NCI-H226 (cell line): ENCODE results near the gene NID1.
A peak's percentile ranks its signal among the peaks of the same experiment; 100 is the strongest.
"Not testable (repeated sequence)": the region's sequence is repeated elsewhere in the genome, so short reads cannot be mapped to it uniquely, and the experiment has no call there.

ENCODE experiments used
- DNase-seq: peaks from one replicate; pipeline ENCODE4 v3.0.0-alpha.2; 2015

NID1 gene

DNA sequence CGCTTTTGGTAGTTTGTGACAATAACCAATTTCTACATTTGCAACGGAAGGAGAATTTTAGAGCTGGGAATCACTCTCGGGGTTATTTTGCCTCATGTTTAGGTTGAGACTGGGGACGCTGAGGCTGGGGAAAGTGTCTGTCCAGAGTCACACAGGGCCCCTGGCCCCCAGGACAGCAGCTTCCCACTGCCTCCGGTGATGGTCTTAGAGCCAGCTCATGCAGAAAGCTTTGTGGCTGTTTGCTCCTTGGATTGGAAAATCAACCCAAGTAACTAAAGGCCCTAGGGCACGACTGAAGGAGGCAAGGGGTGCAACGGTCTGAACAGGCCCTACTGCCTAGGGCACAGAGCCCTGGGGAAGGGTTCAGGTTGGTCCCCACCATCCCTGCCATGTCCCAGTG, 72.0 kb downstream of the NID1 start:
- no peak for DNase-seq

DNA sequence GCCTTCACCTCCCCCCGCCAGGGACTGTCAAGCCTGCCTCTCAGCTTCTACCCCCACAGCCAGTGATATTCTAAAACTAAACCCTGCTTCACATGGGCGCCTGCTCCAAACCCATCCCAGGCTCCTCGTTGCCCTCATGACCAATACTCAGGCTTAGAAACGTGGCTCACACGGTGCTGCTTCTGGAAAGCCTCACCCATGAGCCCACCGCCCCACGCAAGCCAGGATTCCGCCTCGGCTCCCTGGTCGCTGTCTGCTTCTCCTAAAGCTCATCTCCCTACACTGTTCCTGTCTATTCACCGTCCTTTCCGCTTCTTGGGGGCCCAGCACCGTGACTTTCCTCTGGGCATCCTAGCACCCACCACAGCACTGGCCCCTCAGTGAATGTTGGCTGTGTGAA, 72.5 kb downstream of the NID1 start:
- DNase-seq, result no peak

DNA sequence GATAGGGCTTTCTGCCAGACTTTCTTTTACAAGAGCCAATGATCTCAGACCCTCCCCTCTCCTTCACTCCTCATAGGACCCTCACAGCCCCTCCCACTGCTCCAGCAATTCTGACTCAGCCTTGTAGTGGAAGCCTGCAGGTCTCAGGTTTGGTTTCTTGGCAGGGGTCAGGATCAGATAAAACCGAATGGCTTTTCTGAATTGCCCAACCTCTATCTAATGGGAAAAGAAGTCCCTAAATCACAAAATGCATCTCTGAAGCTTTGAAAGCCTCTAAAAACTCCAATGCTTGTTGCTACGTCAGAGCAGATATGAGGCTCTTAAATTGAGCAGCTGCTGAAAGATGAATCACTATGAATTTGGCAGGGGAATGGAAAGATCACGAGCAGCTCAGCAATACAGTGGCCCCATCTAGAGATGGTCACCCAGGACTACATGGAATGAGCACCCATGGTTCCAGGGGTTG, 74.5 kb downstream of the NID1 start:
- peak; percentile 64 for DNase-seq

DNA sequence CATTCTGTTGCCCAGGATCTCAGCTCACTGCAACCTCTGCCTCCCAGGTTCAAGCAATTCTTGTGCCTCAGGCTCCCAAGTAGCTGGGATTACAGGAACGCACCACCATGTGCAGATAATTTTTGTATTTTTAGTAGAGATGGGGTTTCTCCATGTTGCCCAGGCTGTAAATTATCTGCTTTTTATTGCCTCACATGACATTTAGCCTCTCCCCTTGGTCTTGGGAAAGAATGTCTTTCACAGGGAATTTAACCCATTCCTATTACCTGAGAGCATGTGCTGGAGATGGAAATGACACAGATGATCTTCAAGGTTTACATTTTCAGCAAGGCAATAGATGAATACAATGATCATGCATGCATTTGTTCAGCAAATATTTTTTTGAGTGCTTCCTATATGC, 75.8 kb downstream of the NID1 start:
- no peak for DNase-seq

DNA sequence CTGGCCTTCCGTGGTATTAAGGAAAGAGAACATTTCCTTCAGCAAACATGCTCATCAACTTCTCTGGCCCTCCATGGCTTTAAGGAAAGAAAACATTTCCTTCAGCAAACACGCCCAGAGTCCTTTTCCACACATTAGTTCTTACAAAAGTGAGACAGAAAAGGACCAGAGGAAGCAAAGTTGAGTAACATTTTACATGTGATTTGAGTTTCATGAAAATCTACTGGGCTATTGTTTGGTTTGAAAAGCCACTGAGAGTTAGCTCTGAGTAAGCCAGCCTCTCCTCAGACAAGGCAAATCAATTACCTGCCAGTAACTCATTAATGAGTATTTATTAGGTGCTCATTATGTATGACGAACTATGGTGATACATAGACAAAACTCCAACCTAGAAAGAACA, 78.0 kb downstream of the NID1 start:
- no peak for DNase-seq

DNA sequence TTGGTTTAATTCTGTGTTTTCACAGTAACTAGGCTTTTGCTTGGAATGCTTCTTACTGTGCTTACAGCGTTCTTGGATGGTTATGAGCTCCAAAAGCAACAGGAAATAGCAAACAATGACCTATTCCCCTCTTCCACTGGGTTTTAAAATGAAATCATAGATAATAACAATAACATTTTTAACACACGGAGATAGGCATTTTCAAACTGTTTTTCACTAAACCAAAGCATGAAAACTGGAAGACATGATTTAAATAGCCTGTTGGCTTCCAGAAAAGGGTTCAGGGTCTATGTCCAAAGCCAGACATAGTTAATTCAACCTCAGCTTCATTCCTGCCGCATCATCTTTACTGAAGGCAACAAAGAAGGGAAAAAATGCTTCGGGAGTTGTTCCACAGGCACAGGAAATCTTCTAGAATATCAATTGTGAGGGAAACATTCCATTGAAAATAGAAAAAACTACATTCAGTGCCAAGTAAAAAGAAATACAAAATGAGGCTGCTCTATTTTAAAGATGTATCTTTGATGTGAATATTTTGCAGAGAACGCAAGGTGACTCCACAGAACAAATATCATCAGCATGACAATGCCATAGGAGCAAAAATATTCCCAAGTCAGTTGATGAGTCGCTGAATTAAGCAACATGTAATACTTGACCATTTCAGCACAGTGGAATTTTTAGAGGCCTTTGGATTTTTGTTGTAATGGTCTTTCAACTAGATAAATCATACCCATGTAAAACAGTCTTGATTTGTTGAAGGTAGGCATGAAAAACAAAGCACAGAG, 80.7 kb downstream of the NID1 start:
- DNase-seq, result peak; percentile 53

DNA sequence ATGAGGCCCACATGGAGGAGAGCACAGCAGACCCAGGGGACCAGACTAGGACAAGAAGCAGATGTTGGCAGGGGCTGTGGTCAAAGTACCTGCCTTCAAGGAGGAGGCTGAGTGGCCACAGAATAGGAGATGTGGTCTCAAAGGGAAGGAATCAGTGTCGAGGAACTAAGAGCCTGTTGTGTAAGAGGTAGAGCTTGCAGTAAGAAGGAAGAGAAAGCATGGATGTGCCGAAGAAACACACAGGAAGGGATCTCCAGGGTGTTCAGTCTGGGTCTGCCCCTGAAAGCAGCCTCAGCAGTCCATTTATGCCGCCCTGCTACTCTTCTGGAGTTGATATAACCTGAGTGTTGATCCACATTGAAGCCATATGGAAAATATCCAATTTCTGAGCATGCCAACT, 83.9 kb downstream of the NID1 start:
- DNase-seq, result no peak

DNA sequence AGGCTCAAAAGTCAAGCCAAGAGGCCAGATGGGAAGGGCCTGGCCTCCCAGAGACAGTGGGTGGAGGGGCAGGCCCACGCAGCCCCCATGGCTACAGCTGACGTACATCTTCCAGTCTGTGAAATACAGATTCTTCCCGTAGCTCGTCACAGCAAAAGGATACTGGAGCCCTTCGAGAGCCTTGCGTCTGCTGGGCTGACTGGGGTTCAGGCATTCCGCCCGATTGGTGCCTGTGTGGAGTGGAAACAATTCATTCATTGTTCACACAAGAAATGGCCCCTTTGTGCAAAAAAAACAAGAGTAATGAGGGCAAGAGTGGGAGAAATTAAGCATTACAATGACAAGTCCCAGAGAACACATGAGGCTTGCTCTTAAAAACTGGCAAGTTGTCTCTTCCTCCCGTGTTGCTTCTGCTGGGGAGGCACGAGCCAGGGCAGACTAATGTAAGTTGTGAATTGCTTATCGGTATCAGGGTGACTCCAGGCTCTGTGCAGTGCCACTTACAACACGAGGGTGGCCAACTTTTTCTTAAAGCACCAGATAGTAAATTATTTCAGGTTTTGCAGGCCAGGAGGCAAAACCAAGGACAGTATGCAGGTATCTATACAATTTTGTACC, 85.1 kb downstream of the NID1 start:
- DNase-seq, result no peak

DNA sequence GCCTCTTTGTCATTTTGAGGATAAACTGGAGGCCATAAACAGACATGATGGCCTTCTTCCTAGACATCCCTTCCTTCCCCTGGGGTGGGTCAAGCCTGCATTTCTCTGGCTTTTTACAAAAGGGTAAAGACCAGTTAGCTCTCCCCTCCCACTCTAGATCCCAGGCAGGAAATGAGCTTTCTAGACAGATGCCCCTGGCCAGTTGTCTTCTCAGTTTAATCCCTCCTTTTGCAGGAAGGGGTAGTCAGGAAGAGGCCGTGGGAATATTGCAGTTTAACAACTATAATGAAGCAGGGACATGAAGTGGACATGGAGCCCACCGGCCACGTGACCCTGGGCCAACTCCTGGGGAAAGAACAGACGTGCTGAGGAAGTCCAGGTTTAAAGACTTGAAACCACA, 85.7 kb downstream of the NID1 start:
- no peak for DNase-seq

DNA sequence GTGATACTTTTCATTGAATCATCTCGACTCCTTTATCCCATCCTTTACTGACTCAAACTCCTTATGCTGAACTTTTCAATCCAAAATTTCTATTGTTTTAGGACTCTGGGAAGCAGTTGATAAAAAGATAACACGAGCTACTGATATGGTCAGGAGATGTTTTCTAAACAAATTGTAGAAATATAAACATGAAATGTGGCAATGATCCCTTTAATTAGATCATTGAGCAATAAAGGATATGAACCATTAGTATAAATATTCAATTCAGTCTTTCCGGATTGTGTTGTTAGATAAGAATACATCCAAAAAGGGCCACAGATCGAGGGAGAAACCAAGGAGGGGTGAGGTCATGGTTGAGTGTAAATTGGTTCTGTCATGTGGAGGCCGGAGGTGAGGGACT, 88.4 kb downstream of the NID1 start:
- no peak for DNase-seq

DNA sequence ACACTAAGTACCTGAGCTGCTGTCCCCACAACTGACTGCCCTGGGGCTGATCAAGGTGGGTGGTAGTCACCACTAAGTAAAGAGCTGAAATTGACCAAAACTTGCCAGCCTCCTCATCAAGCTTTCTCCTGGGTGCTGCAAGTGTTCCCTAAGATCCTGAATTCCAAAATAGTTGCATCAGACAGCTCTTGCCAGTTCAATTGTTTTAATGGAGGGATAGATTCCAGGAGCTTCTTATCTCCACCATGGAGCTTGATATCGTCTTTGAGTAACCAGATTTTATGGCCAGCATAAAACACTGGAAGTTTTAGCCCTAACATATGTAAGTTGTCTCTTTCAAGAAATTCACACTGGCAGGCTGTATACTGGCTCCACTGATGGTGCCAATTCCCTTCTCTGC, 90.3 kb downstream of the NID1 start:
- DNase-seq, result peak; percentile 68

DNA sequence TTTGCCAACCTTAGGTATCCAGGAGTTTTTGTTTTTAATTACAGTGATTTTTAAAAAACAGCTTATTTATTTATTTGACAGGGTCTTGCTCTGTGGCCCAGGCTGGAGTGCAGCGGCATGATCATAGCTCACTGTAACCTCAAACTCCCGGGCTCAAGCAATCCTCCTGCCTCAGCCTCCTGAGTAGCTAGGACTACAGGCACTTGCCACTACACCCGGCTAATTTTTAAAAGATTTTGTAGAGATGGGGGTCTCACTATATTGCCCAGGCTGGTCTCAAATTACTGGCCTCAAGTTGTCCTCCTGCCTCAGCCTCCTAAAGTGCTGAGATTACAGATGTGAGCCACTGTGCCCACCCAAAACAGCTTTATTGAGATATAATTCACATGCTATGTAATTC, 92.2 kb downstream of the NID1 start:
- not testable (repeated sequence) for DNase-seq

DNA sequence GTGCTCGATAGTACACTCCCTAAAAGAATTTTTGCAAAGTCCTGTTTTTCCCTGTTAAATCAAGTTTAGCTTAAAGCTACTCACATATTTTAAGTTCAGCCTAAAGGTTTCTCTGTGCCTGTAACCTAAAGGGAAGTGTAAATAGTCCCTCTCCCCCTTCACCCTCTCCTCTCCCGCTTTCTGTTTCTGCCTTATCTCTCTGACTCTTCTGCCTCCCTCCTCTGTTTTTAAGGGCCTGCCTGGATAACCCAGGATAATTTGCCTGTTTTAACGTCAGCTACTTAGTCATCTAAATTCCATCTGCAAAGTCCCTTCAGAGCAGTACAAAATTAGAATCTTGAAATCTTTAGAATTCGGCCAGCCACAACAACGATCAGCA, 92.6 kb downstream of the NID1 start:
- DNase-seq, result peak; percentile 67

DNA sequence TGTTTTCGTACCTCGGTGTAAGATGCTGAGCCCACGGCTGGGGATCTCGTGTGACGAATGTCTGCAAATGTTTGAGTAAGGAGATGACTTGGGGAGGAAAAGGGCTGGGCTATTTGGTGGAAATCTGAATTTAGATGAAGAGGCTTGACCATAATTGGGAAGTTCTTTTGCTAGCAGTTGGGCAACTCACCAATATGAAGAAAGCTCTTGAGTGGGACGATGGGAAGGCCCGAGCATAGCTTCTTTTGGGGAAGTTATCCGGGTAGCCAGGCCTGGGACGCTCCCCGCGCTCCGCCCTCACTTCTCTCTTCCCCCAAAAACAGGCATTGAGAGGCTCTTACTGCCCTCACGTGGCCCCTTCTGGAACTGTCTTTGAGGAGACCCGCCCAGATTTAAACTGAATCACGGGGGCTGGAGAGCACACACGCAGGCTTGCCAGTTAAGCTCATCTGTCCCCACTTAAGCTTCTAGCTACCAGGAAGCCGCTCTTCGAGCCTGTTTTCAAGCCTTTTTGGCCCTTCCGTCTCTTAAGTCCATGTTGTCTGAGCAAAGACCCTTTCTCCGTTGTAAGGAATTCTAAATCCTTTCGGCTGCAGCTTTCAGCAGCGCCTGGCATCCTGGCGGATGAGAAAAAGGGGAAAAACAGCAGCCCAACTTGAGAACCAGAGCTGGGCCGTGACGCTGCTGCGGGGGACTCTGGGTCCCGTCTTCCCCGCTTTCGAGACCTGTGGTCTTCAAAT, 93.1 kb downstream of the NID1 start:
- DNase-seq, result peak; percentile 69

DNA sequence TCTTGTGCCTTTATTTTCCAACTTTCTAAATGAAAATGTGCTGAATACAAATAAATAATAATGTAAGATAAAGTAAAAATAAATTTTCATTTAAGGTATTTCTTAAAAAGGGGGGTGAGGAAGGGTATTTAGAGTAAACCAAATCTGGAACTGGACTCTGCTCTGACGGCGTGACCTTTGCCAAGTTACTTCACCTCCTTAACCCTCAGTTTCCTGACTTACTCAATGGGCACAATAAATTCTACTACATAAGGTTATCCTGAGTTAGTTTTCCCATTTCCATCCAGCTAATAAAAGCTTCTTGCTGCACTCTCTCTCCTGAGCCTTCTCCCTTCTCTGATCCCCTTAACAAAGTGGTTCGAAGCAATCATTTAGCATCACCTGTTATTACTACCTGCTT, 93.9 kb downstream of the NID1 start:
- DNase-seq, result no peak

DNA sequence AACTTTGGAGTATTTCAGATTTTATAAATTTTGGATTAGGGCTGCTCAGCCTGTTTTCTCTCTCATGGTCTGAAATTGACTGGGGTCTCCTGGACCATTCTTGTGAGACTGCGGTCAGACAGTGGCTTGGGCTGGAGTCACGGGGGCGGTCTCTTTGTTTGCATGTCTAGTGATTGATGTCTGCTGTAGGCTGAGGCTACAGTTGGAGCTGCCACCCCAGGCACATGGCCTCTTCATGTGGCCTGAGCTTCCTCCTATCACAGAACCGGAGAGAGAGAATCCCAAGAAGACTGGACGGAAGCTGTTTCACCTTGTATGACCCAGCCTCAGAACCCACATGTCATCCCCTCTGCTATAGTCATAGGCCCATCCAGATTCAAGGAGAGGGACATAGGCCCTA, 96.1 kb downstream of the NID1 start:
- no peak for DNase-seq

DNA sequence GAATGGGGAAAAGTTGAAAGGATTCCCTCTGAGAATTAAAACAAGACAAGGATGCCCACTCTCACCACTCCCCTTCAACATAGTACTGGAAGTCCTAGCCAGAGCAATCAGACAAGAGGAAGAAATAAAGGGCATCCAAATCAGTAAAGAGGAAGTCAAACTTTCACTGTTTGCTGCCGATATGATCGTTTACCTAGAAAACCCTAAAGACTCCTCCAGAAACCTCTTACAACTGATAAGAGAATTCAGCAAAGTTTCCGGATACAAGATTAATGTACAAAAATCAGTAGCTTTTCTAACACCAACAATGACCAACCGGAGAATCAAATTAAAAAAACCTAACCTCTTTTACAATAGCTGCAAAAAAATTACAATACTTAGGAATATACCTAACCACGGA, 98.8 kb downstream of the NID1 start:
- not testable (repeated sequence) for DNase-seq

DNA sequence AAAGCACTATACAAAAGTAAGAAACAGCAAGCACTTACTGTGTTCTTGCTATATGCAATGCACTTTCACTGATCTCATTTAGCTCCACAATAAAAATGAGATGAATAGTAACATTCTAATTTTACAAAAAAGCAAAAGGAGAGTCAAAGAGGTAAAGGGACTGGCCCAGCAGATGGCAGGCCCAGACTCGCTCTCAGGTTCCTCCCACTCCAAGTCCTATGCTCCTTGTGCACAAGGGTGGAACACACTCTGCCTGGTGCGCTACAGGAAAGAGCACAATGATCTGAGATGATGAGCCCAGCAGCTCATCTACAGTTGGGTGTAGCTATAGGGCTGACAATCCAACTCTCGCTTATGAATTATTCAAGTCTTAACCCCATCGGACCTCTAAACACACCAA, 104.1 kb downstream of the NID1 start:
- DNase-seq, result no peak

DNA sequence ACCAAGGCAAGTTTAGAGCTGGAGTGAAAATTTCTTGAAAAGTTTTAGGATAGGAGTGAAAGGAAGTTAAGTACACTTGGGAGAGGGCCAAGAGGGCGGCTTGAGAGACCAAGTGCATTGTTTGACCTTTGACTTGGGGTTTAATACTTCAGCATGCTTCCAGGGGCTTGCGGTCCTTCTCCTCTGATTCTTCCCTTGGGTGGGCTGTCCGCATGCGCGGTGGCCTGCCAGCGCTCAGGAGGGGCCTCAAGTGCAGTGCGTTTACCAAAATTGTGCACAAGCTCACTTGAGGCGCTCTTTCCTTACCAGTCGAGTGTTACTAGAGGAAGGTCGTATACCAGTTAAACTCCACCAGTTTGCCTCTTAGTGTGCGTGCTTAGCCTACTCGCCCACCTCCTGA, 106.9 kb downstream of the NID1 start:
- DNase-seq, result no peak

DNA sequence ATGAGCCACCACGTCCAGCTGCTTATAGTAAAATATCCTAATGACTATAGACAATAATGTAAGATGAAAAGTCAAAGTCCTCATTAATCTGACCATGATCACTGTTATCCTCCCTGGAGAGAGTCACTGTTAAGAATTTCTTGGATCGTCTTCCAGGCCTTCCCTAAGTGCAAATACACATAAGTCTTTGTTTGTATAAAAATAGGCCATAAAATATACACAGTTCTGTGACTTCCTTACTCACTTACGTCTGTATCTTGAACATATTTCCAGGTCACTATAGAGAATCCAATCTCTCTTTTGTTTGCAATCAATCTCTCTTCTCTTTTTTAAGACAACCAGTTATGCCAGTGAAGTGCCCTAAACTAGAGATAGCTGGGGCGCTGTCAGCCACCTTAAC, 109.1 kb downstream of the NID1 start:
- no peak for DNase-seq

DNA sequence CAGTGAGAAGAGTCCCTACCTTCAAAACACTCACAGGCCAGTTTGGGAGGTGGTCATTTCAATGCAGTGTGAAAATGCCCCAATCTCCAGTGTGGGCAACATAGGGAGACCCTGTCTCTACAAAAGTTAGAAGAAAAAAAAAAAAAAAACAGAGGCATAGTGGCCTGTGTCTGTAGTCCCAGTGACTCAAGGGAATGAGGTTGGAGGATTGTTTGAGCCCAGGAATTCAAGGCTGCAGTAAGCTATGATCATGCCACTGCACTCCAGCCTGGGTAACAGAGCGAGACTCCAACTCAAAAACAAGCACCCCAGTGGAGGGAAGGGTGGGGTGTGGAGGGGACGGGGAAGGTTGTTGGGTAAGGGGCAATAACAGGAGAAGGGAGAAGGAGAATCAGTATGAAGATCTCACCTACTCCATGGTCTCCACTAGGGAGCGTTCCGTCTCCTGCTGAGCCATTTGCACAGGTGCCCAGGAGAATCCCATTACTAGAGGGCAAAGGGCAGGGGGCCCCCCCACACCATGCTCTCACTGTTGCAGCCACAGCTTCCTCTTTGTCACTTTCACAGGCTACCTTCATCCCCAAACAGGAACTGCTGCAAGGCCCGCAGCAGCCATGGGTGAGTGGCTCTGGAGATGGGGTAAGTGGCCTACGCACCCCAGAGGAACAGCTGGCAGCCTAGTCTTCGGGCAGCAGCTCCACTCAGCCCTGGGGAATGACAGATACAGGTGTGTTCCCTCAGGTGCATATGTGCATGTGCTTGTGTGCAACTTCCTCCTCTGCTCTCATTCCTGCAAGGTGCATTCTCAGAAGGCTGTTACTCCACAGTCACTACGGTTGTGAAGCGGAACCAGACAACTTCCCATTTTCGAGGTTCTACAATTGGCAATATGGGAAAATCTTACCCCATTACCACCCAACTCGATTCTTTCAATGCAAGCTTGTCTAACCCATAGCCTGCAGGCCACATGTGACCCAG, 110.3 kb downstream of the NID1 start:
- DNase-seq, result no peak

DNA sequence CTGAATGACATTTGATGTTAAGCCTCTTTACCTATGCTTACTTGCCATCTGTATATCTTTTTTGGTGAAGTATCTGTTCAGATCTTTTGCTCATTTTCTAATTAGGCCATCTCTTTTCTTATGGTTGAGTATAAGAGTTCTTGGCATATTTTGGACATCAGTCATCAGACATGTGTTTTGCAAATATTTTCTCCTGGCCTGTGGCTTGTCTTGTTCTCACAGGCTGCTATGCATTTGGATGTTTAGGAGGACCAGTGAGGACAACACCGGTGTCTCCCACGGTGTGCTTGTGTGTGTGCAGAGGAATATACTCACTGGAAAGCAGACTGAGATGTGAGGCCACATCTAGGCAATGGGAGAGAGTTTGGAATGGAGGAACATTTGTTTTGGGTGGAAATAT, 111.1 kb downstream of the NID1 start:
- peak; percentile 49 for DNase-seq
